Thoracic aorta (tissue), 2 donors: Measurements from ENCODE around the gene PDIA4. TPM values are rescaled to one million over a fixed set of nuclear protein-coding genes. Genes with fewer than 3 reads are reported as not detected.

Source experiments
- ATAC-seq: fragments of 150-250 bp; one replicate; pipeline ENCODE4 v1.8.0; 2017; ENCODE audit warnings: low read depth; ENCODE audit not compliant: insufficient number of reproducible peaks, low FRiP score
- DNase-seq: peaks from one replicate; pipeline ENCODE4 v3.0.0-alpha.2; 2020; ENCODE audit warnings: low spot score
- H3K27ac ChIP-seq, 2 donors: fragments of 200-600 bp; sonication (generic); 1 replicate in 1 of 2; 2 replicates in 1 of 2; pipeline ENCODE4 v1.5.1; 2016; ENCODE audit warnings: mild to moderate bottlenecking in 2 of 2, moderate library complexity in 2 of 2
- H3K27me3 ChIP-seq: fragments of 200-600 bp; sonication (generic); replicated peaks from 2 replicates; pipeline ENCODE4 v1.6.0; 2016; ENCODE audit warnings: mild to moderate bottlenecking; ENCODE audit not compliant: insufficient read depth
- H3K36me3 ChIP-seq: fragments of 200-600 bp; sonication (generic); one replicate; pipeline ENCODE4 v1.5.1; 2016
- H3K4me1 ChIP-seq, 2 donors: fragments of 200-600 bp; sonication (generic); 1 replicate in 1 of 2; 2 replicates in 1 of 2; pipeline versions ENCODE4 v1.5.1 to v1.6.0; 2016; ENCODE audit warnings: low read depth in 2 of 2, mild to moderate bottlenecking in 1 of 2; ENCODE audit not compliant: control insufficient read depth in 1 of 2
- H3K4me3 ChIP-seq: fragments of 200-600 bp; sonication (generic); 2 replicates; pipeline ENCODE4 v1.5.1; 2016; ENCODE audit warnings: mild to moderate bottlenecking
- H3K9me3 ChIP-seq: fragments of 200-600 bp; sonication (generic); 2 replicates; pipeline ENCODE4 v1.5.1; 2016
- total RNA-seq, 2 donors: library from RNA; depleted of rRNA; stranded (reverse); fragments of >200 nt; gene quantifications; one replicate each; pipeline versions ENCODE4 v1.1.0 to v1.2.3, GENCODE V29; 2016
- TF ChIP-seq, protein P1 (sequence below): fragments of 200-600 bp; sonication (generic); IDR thresholded peaks from one replicate; pipeline ENCODE4 v1.5.1; 2019; ENCODE audit warnings: antibody characterized with exemption

PDIA4 gene
- total RNA-seq, 2 donors from 2014 or later, result 81.8 to 87.3 TPM

GRCh38 chr7:149002604-149003003, 25.7 kb downstream of the PDIA4 start:
- ATAC-seq (no peak), DNase-seq (no peak)
- H3K36me3 ChIP-seq, result peaks cover 13% of the 10 kb centered on the region
- peaks cover 0 to 10% of the 10 kb centered on the region in 2 donors for H3K4me1 ChIP-seq
- H3K9me3 ChIP-seq, result no peaks in the 10 kb centered on the region
- H3K4me3 ChIP-seq, result no peak overlapping the region
- no peak overlapping the region for H3K27ac ChIP-seq
- H3K27me3 ChIP-seq, result no peaks in the 10 kb centered on the region
- TF ChIP-seq, protein P1, sequence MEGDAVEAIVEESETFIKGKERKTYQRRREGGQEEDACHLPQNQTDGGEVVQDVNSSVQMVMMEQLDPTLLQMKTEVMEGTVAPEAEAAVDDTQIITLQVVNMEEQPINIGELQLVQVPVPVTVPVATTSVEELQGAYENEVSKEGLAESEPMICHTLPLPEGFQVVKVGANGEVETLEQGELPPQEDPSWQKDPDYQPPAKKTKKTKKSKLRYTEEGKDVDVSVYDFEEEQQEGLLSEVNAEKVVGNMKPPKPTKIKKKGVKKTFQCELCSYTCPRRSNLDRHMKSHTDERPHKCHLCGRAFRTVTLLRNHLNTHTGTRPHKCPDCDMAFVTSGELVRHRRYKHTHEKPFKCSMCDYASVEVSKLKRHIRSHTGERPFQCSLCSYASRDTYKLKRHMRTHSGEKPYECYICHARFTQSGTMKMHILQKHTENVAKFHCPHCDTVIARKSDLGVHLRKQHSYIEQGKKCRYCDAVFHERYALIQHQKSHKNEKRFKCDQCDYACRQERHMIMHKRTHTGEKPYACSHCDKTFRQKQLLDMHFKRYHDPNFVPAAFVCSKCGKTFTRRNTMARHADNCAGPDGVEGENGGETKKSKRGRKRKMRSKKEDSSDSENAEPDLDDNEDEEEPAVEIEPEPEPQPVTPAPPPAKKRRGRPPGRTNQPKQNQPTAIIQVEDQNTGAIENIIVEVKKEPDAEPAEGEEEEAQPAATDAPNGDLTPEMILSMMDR, result no peak

GRCh38 chr7:149001427-149002068, 26.8 kb downstream of the PDIA4 start:
- H3K9me3 ChIP-seq, result no peaks in the 10 kb centered on the region
- no peak overlapping the region for H3K4me3 ChIP-seq
- TF ChIP-seq, protein P1, result no peak
- no peaks in the 10 kb centered on the region for H3K27me3 ChIP-seq
- H3K27ac ChIP-seq, result no peak overlapping the region
- ATAC-seq (no peak), DNase-seq (no peak)
- peaks cover 0 to 10% of the 10 kb centered on the region in 2 donors for H3K4me1 ChIP-seq
- H3K36me3 ChIP-seq, result peaks cover 5% of the 10 kb centered on the region

DNA sequence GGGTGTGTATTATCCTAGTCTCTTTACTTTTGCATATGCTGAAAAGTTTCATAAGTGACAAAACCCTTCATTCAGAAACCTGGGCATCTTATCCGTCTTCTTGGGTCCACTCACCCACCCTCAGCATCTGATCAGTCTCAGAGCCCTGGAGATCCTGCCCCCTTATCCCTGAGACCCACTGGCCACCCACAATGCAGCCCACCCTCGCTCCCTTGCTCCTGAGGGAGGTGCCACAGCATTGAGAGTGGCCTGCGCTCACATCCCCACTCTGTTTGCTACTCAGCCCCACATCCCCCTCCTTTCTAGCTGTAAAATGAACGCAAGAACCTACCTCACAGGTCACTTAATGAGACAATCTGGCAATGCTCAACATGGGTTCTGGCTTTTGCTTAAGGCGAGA, 27.3 kb downstream of the PDIA4 start:
- no peaks in the 10 kb centered on the region for H3K9me3 ChIP-seq
- H3K27me3 ChIP-seq, result no peaks in the 10 kb centered on the region
- TF ChIP-seq, protein P1, result no peak
- H3K27ac ChIP-seq, result no peak overlapping the region
- peaks cover 5% of the 10 kb centered on the region for H3K36me3 ChIP-seq
- ATAC-seq, result no peak
- H3K4me1 ChIP-seq, result peaks cover 0 to 10% of the 10 kb centered on the region in 2 donors
- H3K4me3 ChIP-seq, result no peak overlapping the region
- no peak for DNase-seq

DNA sequence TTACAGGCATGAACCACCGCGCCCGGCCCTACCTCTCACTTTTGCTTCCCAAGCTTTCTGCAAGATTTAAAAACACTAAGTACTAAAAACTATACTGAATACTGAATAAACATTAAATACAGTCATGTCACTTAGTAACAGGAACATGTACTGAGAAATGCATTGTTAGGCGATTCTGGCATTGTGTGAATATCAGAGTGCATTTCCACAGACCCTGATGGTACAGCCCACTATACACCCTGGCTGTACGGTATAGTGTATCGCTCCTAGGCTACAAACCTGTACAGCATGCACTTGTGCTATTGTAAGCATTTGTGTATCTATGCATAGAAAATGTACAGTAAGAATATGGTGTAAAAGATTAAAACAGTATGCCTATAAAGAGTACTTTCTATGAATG, 29.1 kb downstream of the PDIA4 start:
- H3K9me3 ChIP-seq, result no peaks in the 10 kb centered on the region
- H3K27ac ChIP-seq, result no peak overlapping the region
- ATAC-seq, result no peak
- peaks cover 0 to under 1% of the 10 kb centered on the region in 2 donors for H3K4me1 ChIP-seq
- TF ChIP-seq, protein P1, result no peak
- H3K27me3 ChIP-seq, result no peaks in the 10 kb centered on the region
- H3K4me3 ChIP-seq, result no peak overlapping the region
- H3K36me3 ChIP-seq, result peaks cover 5% of the 10 kb centered on the region
- no peak for DNase-seq

DNA sequence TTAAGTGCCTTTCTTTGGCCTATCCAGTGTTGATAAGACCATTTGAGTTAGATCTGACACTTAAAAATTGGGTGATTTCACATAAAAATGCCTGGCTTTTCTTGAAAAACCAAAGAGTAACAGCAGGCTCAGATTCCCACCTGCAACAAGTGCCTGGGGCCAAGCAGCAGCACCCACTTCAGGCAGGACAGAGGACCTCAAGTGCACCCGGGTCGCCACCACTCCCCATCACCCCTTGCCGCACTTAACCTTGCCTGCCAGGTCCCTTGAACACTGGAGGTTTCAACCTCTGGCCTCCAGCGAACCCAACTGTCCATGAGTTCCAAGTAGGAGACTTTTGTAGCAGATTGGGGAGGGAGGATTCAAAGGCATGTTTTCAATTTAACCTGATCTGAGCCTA, 30.8 kb downstream of the PDIA4 start:
- TF ChIP-seq, protein P1, result no peak
- no peak for ATAC-seq
- DNase-seq, result no peak
- Histone ChIP-seq H3K27me3 (no peaks in the 10 kb centered on the region), H3K4me1 (no peaks in the 10 kb centered on the region), H3K36me3 (no peaks in the 10 kb centered on the region), H3K9me3 (no peaks in the 10 kb centered on the region), H3K27ac (no peak overlapping the region), H3K4me3 (no peak overlapping the region)
